Stimulated activated memory B cell treated with anti-CD40 and anti-IgM and Interleukin-4, amounts not matched to agents 10 μg/mL and 1 μg/mL and 100 μg/mL, for 72 hours (primary cell): ENCODE measurements around the gene PTGFRN.
"Not testable (repeated sequence)": the region's sequence is repeated elsewhere in the genome, so short reads cannot be mapped to it uniquely, and the experiment has no call there.

Experiments used
- ATAC-seq: fragments of 150-1000 bp; cut with Tn5 transposase; 2 replicates; pipeline ENCODE4 v1.10.0; 2021
- H3K27ac Mint-ChIP-seq: one replicate; pipeline ENCODE4 v1.8.0; 2022; ENCODE audit warnings: mild to moderate bottlenecking, mixed read lengths
- H3K27me3 Mint-ChIP-seq: one replicate; pipeline ENCODE4 v1.8.0; 2022; ENCODE audit warnings: mixed read lengths
- H3K36me3 Mint-ChIP-seq: one replicate; pipeline ENCODE4 v1.8.0; 2022; ENCODE audit warnings: mixed read lengths
- H3K4me1 Mint-ChIP-seq: one replicate; pipeline ENCODE4 v1.8.0; 2022; ENCODE audit warnings: mixed read lengths
- H3K4me3 Mint-ChIP-seq: one replicate; pipeline ENCODE4 v1.8.0; 2022; ENCODE audit warnings: mild to moderate bottlenecking, moderate library complexity, mixed read lengths
- H3K9me3 Mint-ChIP-seq: one replicate; pipeline ENCODE4 v1.8.0; 2022; ENCODE audit warnings: mixed read lengths

Gene PTGFRN

DNA sequence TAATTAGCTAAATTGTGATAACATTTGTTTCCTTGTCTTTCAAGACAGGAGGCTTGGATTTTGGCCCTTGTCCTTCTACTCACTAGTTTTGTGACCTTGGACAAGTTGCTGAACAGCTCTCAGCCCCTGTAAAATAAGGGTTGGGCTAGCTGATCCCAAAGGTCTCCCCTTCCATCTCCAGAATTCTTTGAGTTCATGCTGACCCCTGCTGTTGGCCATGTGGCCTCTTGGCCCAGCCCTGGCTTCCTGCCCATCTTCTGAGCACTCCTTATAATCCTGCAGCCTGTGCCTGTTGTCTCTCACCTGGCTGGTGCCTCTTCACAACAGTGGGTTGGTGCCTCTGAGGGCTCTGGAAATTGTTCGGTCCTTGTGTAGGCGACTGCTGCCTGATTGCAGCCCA, 10.1 kb downstream of the PTGFRN start:
- Mint-ChIP-seq H3K36me3 (no peaks in the 10 kb centered on the region), H3K9me3 (no peaks in the 10 kb centered on the region), H3K27me3 (peaks cover 11% of the 10 kb centered on the region), H3K4me1 (no peaks in the 10 kb centered on the region), H3K4me3 (no peak overlapping the region), H3K27ac (no peak overlapping the region)
- no peak for ATAC-seq

DNA sequence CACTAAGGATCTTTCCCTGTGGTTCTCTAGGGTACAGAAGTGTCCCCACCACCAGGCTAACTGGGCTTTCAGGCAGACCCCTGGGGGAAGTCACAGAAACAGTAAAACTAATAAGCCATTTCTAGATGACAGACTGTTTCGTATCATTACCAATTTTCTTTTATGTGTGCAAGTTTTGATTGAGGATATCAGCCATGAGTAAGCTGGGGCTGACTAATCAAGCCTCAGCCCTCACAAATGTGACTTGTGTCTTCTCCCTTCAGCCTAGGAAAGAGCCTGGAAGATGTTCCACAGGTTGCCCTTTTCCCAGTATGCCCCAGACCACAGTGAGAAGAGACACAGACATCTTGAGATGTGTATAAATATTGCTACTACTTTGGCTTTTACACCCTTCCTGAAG, 10.5 kb downstream of the PTGFRN start:
- no peak overlapping the region for H3K27ac Mint-ChIP-seq
- peaks cover 11% of the 10 kb centered on the region for H3K27me3 Mint-ChIP-seq
- no peaks in the 10 kb centered on the region for H3K36me3 Mint-ChIP-seq
- H3K4me1 Mint-ChIP-seq, result no peaks in the 10 kb centered on the region
- no peak for ATAC-seq
- H3K9me3 Mint-ChIP-seq, result no peaks in the 10 kb centered on the region
- H3K4me3 Mint-ChIP-seq, result no peak overlapping the region

DNA sequence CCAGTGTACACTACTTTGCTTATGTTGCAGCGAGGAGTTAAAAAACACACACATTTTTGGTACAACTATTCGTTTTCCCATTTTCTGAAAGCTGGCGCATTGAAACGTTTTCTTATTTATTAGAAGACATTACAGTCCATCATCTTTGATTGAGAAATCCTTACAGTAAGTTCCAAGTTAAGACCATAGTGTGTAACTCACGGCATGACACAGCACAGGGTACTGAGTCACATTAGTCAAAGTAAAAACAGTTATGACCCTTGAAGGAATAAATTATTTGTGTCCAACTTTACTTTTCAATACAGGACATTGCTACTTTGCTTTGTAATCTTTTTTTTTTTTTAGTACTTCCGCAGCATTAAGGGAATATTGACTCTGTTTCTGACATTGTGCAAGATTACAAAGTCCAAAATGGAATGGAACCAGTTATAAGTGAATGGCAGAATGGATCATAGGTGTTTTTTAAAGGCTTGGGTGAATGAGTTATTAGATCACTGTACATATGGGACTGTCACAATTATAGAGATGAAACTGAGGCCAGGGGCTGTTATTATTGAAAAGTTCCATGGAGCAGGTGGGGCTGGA, 11.7 kb downstream of the PTGFRN start:
- no peaks in the 10 kb centered on the region for H3K36me3 Mint-ChIP-seq
- ATAC-seq, result no peak
- no peak overlapping the region for H3K27ac Mint-ChIP-seq
- peaks cover 11% of the 10 kb centered on the region for H3K27me3 Mint-ChIP-seq
- H3K4me3 Mint-ChIP-seq, result no peak overlapping the region
- no peaks in the 10 kb centered on the region for H3K4me1 Mint-ChIP-seq
- H3K9me3 Mint-ChIP-seq, result no peaks in the 10 kb centered on the region

DNA sequence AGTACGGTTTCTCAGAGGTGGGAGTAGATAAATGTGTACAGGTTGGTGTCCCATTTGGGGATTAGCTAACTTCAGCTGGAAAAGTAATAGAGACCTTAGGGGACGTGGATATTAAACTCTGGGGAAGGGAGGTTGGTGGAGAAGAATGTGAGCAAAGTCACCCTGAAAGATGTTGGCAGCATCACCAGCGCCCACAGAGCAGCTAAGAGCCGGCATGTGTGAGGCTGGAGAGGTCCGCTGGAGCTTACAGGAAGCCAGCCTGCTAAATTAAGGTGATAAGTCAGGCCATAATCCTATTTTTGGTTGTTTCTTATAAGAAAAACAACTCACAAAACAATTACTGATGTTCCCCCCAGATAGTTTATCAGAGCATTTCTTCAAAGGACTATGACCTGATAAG, 12.2 kb downstream of the PTGFRN start:
- no peaks in the 10 kb centered on the region for H3K4me1 Mint-ChIP-seq
- H3K27ac Mint-ChIP-seq, result no peak overlapping the region
- no peaks in the 10 kb centered on the region for H3K36me3 Mint-ChIP-seq
- peaks cover 11% of the 10 kb centered on the region for H3K27me3 Mint-ChIP-seq
- no peaks in the 10 kb centered on the region for H3K9me3 Mint-ChIP-seq
- no peak for ATAC-seq
- no peak overlapping the region for H3K4me3 Mint-ChIP-seq

DNA sequence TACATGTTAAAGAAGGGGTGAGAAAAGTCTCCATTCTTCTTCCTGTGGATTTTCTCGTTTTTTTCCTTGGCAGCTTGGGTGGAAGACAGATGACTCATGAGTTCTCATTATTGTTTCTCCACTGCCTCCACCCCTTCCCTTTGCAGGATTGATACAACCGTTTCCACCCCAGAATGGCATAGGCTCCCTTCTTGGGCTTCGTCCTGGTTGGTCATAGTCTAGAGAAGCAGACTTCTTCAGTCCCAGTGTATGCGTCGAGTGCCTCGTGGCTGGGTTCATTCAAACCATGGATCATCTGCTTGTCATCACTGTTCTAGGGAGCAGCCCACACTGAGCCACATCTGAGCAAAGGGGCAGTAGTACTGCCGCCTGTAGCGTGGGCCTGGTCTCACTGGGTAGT, 13.7 kb downstream of the PTGFRN start:
- Mint-ChIP-seq H3K27me3 (peaks cover 11% of the 10 kb centered on the region), H3K4me1 (no peaks in the 10 kb centered on the region), H3K4me3 (no peak overlapping the region), H3K36me3 (no peaks in the 10 kb centered on the region), H3K9me3 (no peaks in the 10 kb centered on the region), H3K27ac (no peak overlapping the region)
- ATAC-seq, result no peak

DNA sequence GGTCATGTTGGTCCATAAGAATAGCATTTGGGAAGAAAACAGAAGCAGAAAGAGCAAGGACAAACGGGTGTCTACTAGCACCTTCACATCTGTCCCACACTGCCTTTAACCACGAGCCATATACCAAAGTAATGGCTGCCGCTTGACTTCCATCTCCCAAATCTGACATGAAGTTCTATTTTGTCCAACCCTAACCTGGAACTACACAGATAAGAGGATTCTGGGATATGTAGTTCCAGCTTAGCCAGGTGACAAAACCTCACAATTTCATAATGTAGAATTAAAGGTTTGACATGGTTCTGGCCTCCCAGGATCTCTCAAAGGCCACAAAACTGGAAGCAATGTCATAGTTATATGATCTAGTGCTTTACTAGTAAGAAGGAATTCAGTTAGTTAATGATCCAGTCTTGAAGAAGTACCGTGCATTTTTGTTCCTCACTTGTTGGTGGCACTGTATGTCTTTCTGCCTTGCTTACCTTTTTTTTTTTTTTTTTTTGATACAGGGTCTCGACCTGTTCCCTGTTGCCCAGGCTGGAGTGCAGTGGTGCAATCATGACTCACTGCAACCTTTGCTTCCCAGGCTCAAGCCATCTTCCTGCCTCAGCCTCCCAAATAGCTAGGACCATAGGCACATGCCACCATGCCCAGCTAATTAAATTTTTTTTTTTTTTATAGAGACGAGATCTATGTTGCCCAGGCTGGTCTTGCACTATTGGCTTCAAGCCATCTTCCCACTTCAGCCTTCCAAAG, 17.5 kb downstream of the PTGFRN start:
- no peak for ATAC-seq
- H3K36me3 Mint-ChIP-seq, result no peaks in the 10 kb centered on the region

DNA sequence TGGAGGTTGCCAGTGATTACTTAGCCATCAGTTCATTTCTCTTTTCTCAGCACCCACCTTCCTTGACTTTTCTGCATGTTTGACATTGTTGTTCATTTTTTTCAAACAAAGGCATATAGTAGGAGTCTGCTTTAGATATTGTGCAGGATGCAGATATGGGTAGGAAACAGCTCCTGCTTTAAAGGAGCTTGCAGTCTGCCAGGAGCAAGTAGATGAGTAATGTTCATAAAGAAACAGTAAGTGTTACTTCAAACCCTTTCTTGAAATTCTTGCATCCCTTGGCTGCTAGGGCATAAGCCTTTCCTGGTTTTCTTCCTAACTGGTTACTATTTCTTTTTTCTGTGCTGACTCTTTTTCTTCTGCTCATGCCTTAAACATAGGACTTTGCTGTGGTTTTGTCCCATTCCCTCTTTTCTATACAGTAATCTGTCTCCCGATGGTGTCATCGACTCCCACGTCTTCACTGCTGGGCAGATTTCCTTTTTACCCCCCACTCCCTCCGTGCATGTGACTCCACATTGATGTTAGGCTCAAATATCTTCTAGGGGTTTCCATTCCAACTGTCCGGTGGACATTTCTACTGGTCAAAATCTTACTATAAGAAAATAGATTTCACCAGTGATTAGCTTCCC, 20.4 kb downstream of the PTGFRN start:
- no peaks in the 10 kb centered on the region for H3K4me1 Mint-ChIP-seq
- H3K27me3 Mint-ChIP-seq, result peaks cover 16% of the 10 kb centered on the region
- H3K4me3 Mint-ChIP-seq, result no peak overlapping the region
- H3K9me3 Mint-ChIP-seq, result no peaks in the 10 kb centered on the region
- ATAC-seq, result no peak
- H3K36me3 Mint-ChIP-seq, result no peaks in the 10 kb centered on the region
- H3K27ac Mint-ChIP-seq, result no peak overlapping the region

More for the DNA sequence above, 17.5 kb downstream of the PTGFRN start:
- Mint-ChIP-seq H3K4me3 (no peak overlapping the region), H3K9me3 (no peaks in the 10 kb centered on the region), H3K27ac (no peak overlapping the region), H3K27me3 (peaks cover 1% of the 10 kb centered on the region), H3K4me1 (no peaks in the 10 kb centered on the region)

DNA sequence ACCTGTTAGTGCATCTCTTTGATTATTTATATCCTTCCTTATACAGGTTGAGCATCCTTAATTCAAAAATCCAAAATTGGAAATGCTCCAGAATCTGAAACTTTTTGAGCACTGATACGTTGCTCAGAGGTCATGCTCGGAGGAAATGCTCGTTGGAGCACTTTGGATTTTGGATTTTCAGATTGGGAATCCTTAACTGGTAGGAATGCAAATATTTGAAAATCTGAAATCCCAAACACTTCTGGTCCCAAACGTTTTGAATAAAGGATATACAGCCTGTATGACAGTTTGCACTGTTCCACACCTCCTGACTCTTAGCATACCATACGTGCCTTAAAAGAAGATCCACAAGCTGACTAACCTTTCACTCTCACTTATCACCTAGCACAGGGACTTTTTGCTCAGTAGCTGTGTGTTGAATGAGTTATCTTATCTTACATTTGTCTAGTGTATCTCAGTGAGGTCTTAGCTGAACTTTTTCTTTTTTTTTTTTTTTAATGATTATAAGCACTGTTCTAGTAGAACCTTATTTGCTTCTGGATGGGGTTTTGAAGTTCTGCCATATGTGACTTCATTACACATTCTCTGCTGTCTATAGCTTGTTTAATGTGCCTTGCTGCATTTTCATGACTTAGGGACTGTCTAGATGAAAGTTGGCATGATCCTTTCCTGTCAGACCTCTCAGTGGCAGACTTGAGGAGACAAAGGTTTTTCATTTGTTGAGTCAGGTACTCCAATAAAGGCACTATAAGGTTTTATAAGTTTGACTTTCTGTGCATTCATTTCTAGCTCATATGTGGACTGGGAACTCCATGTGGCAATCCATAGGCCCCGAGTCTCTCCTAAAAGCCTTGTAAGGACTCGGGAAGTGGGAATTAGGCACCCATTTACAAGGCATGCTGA, 21.6 kb downstream of the PTGFRN start:
- H3K9me3 Mint-ChIP-seq, result no peaks in the 10 kb centered on the region
- H3K36me3 Mint-ChIP-seq, result no peaks in the 10 kb centered on the region
- ATAC-seq, result no peak
- no peak overlapping the region for H3K4me3 Mint-ChIP-seq
- H3K4me1 Mint-ChIP-seq, result no peaks in the 10 kb centered on the region
- H3K27ac Mint-ChIP-seq, result no peak overlapping the region
- H3K27me3 Mint-ChIP-seq, result peaks cover 20% of the 10 kb centered on the region

DNA sequence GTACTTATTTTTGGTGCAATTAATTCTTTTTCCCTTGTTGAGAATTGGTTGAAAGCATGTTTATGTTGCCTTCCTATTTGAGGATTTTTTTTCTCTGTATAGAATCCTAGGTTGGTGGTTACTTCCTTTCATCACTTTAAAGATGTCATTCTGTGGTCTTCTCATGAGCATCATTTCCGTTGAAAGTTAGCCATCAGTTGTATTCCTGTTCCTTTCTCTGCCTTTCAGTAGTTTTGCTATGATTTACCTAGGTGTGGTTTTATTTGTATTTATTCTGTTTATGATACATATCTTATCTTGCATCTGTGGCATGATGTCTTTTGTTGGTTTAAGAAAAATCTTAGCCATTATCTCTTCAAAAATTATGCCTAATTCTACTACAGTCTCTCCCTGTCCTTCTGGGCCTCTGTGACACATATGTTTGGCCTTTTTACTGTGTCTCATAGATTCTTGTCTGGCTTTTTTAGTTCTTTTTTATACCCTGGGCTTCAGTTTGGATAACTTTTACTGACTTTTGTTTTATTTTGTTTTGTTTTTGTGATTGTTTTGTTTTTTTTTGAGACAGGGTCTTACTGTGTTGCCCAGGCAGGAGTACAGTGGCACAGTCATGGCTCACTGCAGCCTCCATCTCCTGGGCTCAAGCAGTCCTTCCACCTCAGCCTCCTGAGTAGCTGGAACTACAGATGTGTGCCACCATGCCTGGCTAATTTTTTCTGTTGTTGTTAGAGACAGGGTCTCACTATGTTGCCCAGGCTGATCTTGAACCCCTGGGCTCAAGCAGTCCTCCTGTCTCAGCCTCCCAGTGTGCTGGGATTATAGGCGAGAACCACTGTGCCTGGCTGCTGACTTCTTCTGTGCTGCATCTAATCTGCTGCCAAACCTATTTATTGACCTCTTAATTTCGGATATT, 24.1 kb downstream of the PTGFRN start:
- no peak for ATAC-seq
- Mint-ChIP-seq H3K4me1 (no peaks in the 10 kb centered on the region), H3K36me3 (no peaks in the 10 kb centered on the region), H3K9me3 (no peaks in the 10 kb centered on the region), H3K27ac (no peak overlapping the region), H3K4me3 (no peak overlapping the region), H3K27me3 (peaks cover 33% of the 10 kb centered on the region)

DNA sequence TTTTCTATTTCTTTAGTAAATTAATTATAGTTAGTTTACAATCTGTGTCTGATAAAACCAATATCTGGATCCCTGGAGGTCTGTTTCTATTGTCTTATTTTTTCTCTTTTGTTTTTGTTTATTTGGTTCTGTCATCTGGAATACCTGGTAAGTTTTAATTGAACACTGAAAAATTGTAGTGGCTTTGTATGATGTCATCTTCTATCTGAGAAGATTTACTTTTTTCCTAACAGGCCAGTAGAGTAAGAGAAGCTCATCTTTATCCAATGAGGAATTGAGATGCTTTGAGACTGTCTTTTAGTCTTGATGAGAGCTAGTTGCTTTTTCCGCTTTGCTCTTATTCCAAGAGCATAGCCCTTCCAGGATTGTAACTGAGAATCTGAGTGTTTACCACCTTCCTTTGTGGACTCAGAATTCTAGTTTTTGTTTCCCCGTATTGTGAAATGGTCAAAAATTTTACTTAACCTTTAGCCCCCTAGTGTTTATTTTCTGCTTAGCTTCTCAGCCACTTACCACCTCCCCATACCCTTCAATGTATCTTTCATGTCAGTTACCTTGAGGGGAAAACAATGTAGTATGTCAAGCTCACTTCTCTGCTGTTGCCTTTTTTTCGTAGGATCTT, 25.0 kb downstream of the PTGFRN start:
- Mint-ChIP-seq H3K27ac (no peak overlapping the region), H3K9me3 (no peaks in the 10 kb centered on the region), H3K36me3 (no peaks in the 10 kb centered on the region), H3K4me3 (no peak overlapping the region), H3K27me3 (peaks cover 33% of the 10 kb centered on the region), H3K4me1 (no peaks in the 10 kb centered on the region)
- no peak for ATAC-seq

DNA sequence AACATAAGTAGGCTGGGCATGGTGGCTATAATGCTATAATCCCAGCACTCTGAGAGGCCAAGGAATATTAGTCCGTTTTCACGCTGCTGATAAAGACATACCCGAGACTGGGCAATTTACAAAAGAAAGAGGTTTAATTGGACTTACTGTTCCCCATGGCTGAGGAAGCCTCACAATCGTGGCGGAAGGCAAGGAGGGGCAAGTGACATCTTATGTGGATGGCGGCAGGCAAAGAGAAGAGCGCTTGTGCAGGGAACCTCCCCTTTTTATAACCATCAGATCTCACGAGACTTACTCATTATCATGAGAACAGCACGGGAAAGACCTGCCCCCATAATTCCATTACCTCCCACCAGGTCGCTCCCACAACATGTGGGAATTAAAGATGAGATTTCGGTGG, 28.5 kb downstream of the PTGFRN start:
- no peak overlapping the region for H3K4me3 Mint-ChIP-seq
- no peaks in the 10 kb centered on the region for H3K9me3 Mint-ChIP-seq
- peaks cover 46% of the 10 kb centered on the region for H3K27me3 Mint-ChIP-seq
- H3K36me3 Mint-ChIP-seq, result no peaks in the 10 kb centered on the region
- no peak overlapping the region for H3K27ac Mint-ChIP-seq
- no peak for ATAC-seq
- no peaks in the 10 kb centered on the region for H3K4me1 Mint-ChIP-seq

DNA sequence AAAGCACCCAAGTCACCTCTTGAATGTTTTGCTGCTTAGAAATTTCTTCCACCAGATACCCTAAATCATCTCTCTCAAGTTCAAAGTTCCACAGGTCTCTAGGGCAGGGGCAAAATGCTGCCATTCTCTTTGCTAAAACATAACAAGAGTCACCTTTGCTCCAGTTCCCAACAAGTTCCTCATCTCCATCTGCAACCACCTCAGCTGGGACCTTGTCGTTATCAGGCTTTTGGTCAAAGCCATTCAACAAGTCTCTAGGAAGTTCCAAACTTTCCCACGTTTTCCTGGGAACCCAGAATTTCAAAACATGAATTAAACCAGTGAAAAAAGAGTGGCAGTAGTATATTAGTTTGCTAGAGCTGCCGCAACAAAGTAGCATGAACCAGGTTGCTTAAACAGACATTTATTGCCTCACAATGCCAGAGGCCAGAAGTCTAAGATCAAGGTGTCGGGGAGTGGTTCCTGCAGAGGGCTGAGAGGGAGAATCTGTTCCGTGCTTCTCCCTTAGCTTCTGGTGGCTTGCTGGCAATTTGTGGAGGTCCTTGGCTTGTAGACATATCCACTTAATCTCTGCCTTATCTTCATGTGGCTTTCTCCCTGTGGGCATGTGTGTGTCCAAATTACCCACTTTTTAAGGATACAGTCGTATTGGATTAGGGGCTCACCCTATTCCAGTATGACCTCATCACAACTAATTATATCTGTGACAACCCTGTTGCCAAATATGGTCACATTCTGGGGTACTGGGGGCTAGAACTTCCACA, 30.2 kb downstream of the PTGFRN start:
- H3K36me3 Mint-ChIP-seq, ATAC-seq, H3K27ac Mint-ChIP-seq, H3K4me1 Mint-ChIP-seq, H3K9me3 Mint-ChIP-seq, H3K4me3 Mint-ChIP-seq: not testable (repeated sequence)
- H3K27me3 Mint-ChIP-seq, result peaks cover 37% of the 10 kb centered on the region

DNA sequence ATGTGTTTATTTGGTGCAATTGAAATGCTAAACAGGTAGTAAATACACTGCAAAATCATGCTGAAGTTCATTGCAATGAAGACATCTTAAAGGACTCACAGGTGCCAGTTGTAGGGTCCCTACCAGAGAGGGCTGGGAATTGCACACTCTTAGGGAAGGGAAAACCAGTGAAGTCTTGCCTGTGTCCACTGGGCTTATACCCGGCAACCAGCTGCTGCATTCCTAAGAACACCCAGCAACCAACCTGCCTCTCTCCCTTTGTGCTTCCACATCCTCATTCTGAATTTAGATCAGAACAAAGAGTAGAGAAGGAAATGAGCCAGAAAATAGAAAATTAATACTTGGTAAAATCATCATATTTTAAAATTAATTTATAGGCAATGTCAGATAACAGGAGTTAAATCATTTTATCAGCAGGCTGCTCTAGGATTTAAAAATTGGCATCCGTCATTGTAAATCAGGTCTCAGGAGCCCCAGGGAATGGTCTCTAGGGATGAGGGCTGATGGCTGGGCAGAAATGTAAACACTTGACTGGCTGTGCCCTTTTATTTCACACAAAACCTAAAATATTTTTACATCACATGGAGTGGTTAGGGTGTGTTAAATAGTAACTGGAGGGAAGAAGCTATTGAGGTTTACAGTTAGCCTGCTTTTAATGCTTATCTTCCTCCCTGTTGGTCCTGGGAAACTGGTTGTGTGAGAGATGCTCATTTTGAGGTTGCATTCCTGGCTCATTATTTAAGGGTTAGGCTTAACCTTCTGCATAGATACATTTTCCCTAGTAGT, 31.3 kb downstream of the PTGFRN start:
- no peak overlapping the region for H3K4me3 Mint-ChIP-seq
- H3K9me3 Mint-ChIP-seq, result no peaks in the 10 kb centered on the region
- H3K36me3 Mint-ChIP-seq, result no peaks in the 10 kb centered on the region
- H3K27me3 Mint-ChIP-seq, result peaks cover 34% of the 10 kb centered on the region
- H3K4me1 Mint-ChIP-seq, result no peaks in the 10 kb centered on the region
- no peak for ATAC-seq
- H3K27ac Mint-ChIP-seq, result no peak overlapping the region
